Measurements from ENCODE around the gene PCGF3.

Gene PCGF3

DNA sequence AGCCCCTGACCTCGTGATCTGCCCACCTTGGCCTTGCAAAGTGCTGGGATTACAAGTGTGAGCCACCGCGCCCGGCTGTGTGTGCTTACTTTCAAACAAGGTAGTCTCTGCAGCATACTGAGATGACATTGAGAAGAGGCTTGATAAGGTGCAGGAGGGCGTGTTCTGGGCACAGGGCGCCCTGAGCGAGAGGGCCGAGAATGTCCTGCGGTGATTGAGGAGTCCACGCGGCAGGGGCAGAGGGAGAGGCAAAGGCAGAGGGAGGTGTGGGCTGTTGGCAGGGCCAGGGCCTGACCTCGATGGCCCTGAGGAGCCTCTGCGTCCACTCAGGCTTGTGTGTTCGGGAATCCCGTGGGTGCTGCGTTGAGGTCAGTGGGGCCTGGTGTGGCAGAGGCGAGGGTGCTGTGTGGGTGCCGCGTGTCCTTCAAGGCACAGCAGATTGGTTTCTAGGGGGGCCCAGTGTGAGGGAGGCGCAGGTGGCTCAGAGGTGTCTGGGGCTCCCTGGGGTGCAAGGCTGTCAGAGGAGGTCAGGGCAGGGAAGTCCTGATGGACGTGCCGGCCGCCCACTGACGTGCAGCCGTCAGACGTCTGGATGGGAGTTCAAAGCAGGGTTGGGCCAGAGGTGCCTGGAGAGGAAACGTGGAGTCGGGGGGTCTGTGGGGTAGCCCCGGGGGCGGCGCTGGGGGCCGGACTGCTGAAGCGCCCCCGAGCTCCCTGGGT, 12.1 kb downstream of the PCGF3 start:
- TF ChIP-seq, protein P1, sequence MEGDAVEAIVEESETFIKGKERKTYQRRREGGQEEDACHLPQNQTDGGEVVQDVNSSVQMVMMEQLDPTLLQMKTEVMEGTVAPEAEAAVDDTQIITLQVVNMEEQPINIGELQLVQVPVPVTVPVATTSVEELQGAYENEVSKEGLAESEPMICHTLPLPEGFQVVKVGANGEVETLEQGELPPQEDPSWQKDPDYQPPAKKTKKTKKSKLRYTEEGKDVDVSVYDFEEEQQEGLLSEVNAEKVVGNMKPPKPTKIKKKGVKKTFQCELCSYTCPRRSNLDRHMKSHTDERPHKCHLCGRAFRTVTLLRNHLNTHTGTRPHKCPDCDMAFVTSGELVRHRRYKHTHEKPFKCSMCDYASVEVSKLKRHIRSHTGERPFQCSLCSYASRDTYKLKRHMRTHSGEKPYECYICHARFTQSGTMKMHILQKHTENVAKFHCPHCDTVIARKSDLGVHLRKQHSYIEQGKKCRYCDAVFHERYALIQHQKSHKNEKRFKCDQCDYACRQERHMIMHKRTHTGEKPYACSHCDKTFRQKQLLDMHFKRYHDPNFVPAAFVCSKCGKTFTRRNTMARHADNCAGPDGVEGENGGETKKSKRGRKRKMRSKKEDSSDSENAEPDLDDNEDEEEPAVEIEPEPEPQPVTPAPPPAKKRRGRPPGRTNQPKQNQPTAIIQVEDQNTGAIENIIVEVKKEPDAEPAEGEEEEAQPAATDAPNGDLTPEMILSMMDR (IDR thresholded peaks at IDR 0.05; ENCODE audit: low read length, missing control alignments): no peak
- DNase-seq (ENCODE audit: low read depth): no peak
- H3K4me3 ChIP-seq (replicated peaks; ENCODE audit: low read depth, low read length): no peak overlapping the region

DNA sequence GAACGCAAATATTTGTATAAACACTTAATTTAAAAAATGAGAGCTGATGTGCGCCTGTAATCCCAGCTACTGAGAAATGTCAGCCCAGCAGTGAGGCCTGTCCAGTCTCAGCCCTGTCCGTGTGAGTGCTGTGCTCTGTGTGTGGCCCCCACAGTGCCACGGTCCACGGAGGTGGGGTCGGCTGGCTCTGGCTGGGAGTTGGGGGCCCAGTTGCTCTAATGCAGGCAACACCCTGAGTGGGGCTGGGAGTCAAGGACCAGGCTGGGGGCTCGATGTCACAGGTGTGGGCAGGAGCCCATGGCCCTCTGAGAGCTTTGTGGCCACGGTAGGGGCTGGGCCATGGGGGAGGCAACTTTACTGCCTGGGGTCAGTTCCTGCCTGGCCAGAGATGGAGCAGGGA, 12.8 kb downstream of the PCGF3 start:
- no peak for DNase-seq (ENCODE audit: low read depth)
- TF ChIP-seq, protein P1 (IDR thresholded peaks at IDR 0.05; ENCODE audit: low read length, missing control alignments): no peak
- H3K4me3 ChIP-seq (replicated peaks; ENCODE audit: low read depth, low read length): no peak overlapping the region

DNA sequence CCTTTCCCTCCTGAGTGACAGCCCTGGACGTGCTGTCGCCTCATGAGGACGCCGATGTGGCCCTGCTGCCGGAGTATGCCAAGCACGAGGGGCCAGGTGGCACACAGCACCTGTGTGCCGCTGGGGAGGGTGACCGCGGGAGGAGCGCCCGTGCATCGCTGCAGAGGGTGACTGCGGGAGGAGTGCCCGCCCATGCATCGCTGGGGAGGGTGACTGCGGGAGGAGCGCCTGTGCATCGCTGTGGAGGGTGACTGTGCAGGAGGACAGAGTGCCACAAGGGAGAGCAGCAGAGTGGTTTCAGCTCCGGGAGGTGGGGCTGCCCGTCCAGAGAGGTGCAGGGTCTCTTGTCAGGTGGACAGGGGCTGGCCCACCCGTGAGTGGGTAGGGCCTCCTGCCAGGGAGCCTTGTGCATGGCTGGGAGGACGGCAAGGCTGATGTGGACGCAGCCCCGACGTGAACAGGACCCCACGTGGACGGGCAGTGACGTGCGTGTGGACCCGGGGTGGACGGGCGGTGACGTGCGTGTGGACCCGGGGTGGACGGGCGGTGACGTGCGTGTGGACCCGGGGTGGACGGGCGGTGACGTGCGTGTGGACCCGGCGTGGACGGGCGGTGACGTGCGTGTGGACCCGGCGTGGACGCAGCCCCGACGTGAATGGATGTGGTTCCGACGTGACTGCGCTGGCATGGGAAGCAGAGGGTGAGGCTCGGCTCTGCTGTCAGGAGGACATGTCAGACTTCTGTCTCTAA, 14.7 kb downstream of the PCGF3 start:
- DNase-seq (ENCODE audit: low read depth): no peak
- TF ChIP-seq, protein P1 (IDR thresholded peaks at IDR 0.05; ENCODE audit: low read length, missing control alignments): no peak
- no peak overlapping the region for H3K4me3 ChIP-seq (replicated peaks; ENCODE audit: low read depth, low read length)

DNA sequence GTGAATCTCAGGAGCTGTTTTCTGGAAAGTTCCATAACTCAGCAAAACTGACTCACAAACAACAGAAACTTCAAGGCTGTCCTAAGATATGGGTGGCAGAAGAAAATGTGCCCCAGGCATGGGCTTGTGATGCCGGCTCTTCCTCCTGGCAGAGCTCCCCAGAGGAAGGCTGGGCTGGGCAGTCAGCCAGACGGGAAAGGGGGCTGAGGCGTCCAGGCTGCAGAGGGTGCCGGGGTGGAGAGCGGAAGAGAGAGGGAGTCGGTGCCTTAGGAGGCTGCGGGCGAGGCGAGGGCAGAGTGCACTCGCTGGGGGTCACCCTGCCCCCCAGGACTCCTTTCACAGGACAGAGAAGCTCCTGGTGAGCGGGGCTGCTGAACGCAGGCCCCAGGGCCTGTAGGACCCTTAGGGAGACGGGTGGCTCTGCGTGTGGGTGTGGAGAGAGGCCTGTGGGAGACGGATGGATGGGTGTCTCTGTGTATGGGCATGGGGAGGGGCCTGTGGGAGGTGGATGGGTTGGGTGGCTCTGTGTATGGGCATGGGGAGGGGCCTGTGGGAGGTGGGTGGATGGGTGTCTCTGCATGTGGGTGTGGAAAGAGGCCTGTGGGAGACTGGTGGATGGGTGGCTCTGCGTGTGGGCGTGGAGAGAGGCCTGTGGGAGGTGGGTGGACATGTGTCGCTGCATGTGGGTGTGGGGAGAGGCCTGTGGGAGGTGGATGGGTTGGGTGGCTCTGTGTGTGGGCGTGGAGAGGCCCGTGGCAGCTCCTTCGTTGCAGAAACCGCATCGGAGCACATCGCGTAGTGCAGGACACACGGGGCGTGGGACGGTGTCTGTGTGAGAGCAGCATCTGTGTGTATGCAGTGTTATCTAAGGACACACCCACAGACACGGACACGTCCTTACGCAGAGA, 15.9 kb downstream of the PCGF3 start:
- no peak overlapping the region for H3K4me3 ChIP-seq (replicated peaks; ENCODE audit: low read depth, low read length)
- DNase-seq (ENCODE audit: low read depth): peak; percentile 68
- TF ChIP-seq, protein P1 (IDR thresholded peaks at IDR 0.05; ENCODE audit: low read length, missing control alignments): no peak

DNA sequence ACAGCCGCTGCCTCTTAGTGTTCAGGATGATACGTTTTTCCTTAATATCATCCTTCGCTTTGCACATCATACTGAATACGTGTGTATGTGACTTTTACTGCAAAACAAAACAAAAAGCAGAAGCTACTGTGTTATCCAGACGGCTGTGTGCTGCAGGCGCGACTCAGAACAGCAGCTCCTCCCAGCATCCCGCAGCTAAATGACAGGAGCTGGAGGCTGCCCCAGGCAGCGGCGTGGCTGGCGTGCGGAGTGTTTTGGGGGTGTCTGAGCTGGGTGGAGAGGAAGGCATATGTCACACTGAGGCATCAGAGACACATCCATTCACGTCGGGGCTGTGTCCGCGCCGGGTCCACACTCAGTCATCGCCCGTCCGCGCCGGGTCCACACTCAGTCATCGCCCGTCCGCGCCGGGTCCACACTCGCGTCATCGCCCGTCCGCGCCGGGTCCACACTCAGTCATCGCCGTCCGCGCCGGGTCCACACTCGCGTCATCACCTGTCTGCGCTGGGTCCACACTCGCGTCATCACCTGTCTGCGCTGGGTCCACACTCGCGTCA, 16.6 kb downstream of the PCGF3 start:
- TF ChIP-seq, protein P1 (IDR thresholded peaks at IDR 0.05; ENCODE audit: low read length, missing control alignments): no peak
- no peak overlapping the region for H3K4me3 ChIP-seq (replicated peaks; ENCODE audit: low read depth, low read length)
- no peak for DNase-seq (ENCODE audit: low read depth)

DNA sequence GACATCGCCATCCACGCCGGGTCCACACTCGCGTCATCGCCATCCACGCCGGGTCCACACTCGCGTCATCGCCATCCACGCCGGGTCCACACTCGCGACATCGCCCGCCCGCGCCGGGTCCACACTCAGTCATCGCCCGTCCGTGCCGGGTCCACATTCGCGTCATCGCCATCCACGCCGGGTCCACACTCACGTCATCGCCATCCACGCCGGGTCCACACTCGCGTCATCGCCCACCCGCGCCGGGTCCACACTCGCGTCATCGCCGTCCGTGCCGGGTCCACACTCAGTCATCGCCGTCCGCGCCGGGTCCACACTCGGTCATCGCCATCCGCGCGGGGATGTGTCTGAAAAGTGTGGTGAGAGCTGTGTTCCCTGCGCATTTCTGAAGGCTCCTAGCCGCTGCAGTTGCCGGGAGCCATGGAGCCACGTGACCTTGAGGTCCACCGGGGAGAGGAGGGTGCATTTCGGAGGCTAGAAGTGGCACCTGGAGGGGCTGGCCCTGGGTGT, 17.3 kb downstream of the PCGF3 start:
- TF ChIP-seq, protein P1 (IDR thresholded peaks at IDR 0.05; ENCODE audit: low read length, missing control alignments): no peak
- DNase-seq (ENCODE audit: low read depth): no peak
- H3K4me3 ChIP-seq (replicated peaks; ENCODE audit: low read depth, low read length): no peak overlapping the region
